HEK293T (cell line): Measurements from ENCODE around the gene GMCL2.

ENCODE experiments used
- BHLHE40 ChIP-seq: fragments of 450-650 bp; IDR thresholded peaks from 2 replicates; pipeline ENCODE4 v1.6.1; 2016; ENCODE audit warnings: mild to moderate bottlenecking, moderate library complexity, borderline replicate concordance
- CTBP1 ChIP-seq: fragments of 450-650 bp; IDR thresholded peaks from 2 replicates; pipeline ENCODE4 v1.6.1; 2016; ENCODE audit warnings: borderline replicate concordance
- FOXK2 ChIP-seq: fragments of 450-650 bp; IDR thresholded peaks from 2 replicates; pipeline ENCODE4 v1.6.1; 2016; ENCODE audit warnings: mild to moderate bottlenecking
- FOXM1 ChIP-seq: fragments of 450-650 bp; IDR thresholded peaks from 2 replicates; pipeline ENCODE4 v1.6.1; 2017; ENCODE audit warnings: mild to moderate bottlenecking, borderline replicate concordance
- HDGF ChIP-seq: fragments of 450-650 bp; IDR thresholded peaks from 2 replicates; pipeline ENCODE4 v1.6.1; 2017; ENCODE audit warnings: antibody characterized with exemption, borderline replicate concordance
- L3MBTL2 ChIP-seq: fragments of 450-650 bp; conservative IDR thresholded peaks from 2 replicates; pipeline ENCODE4 v1.6.1; 2016; ENCODE audit warnings: mild to moderate bottlenecking
- PKNOX1 ChIP-seq: fragments of 450-650 bp; IDR thresholded peaks from 2 replicates; pipeline ENCODE4 v1.6.1; 2016
- SP1 ChIP-seq: fragments of 450-650 bp; IDR thresholded peaks from 2 replicates; pipeline ENCODE4 v1.6.1; 2017
- SUZ12 ChIP-seq: fragments of 450-650 bp; IDR thresholded peaks from 2 replicates; pipeline ENCODE4 v1.6.1; 2016; ENCODE audit warnings: mild to moderate bottlenecking
- TARDBP ChIP-seq: fragments of 450-650 bp; IDR thresholded peaks from 2 replicates; pipeline ENCODE4 v1.6.1; 2016

- no peak for TF ChIP-seq CTBP1
- TF ChIP-seq HDGF, result no peak
- TF ChIP-seq SP1, result no peak
- TF ChIP-seq SUZ12, result no peak
- TF ChIP-seq TARDBP, result no peak
- TF ChIP-seq FOXM1, result no peak
- TF ChIP-seq L3MBTL2, result no peak
- no peak for TF ChIP-seq PKNOX1
- TF ChIP-seq FOXK2, result no peak
- TF ChIP-seq BHLHE40, result no peak
These were observed 6.9 kb upstream of the GMCL2 start for GRCh38 chr5:178194026-178194425.
